GM19239 (cell line): Measurements from ENCODE around the gene FKBP1B.
"Not testable (repeated sequence)": the region's sequence is repeated elsewhere in the genome, so short reads cannot be mapped to it uniquely, and the experiment has no call there.

Source experiments
- DNase-seq: peaks from one replicate; pipeline ENCODE4 v3.0.0; 2011; ENCODE audit warnings: low spot score; ENCODE audit not compliant: insufficient read length
- FAIRE-seq: peaks from 2 replicates; lab custom pipeline; 2011; peaks lifted over from hg19 to GRCh38; lab: Jason Lieb, UNC

The FKBP1B gene

DNA sequence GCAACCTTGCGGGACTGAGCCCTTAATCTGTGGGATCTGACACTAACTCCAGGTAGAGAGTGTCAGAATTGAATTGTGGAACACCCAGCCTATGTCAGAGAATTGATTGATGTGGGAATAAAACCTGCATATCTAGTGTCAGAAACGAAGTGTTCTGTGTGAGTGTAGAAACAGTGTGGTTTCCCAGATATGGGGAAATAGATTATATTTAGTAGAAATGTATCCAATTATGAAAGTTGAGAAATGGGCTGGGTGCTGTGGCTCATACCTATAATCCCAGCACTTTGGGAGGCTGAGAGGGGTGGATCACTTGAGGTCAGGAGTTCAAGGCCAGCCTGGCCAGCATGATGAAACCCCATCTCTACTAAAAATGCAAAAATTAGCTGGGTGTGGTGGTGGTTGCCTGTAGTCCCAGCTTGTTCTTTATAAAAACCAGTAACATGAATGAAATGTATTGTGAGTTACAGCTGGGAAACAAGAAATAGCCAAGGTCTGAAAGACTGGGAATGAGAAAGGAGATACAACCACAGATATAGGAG is 39.3 kb downstream of the FKBP1B start:
- no peak for FAIRE-seq

GRCh38 chr2:24093270-24093669 is 43.7 kb downstream of the FKBP1B start:
- FAIRE-seq, DNase-seq: not testable (repeated sequence)

More for the DNA sequence above, 39.3 kb downstream of the FKBP1B start:
- DNase-seq = no peak

- not testable (repeated sequence) for DNase-seq, FAIRE-seq
Observed at GRCh38 chr2:24095171-24095677, 45.7 kb downstream of the FKBP1B start.

DNA sequence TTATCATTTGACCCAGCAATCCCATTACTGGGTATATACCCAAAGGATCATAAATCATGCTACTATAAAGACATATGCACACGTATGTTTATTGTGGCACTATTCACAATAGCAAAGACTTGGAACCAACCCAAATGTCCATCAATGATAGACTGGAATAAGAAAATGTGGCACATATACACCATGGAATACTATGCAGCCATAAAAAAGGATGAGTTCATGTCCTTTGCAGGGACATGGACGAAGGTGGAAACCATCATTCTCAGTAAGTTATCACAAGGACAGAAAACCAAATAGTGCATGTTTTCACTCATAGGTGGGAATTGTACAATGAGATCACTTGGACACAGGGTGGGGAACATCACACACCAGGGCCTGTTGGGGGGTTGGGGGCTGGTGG is 51.2 kb downstream of the FKBP1B start:
- not testable (repeated sequence) for DNase-seq, FAIRE-seq

DNA sequence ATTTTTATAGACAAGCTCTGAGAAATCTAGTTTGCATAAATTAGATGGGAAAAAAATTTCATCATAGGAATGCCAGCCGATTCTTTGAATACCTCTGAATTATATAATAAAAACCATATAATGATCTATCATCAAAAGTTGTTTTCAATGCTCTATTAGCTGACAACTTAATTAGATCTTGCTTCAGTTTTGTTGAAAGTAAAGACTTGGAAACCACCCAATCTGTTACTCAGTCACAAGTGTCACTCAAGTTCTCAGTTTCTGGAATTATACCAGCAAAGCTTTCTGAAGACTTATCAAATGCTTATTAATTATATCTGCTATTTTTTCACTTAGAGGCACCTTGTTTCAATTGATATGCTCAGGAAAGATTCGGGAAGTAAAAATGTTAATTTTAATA is 52.5 kb downstream of the FKBP1B start:
- FAIRE-seq (no peak), DNase-seq (no peak)

DNA sequence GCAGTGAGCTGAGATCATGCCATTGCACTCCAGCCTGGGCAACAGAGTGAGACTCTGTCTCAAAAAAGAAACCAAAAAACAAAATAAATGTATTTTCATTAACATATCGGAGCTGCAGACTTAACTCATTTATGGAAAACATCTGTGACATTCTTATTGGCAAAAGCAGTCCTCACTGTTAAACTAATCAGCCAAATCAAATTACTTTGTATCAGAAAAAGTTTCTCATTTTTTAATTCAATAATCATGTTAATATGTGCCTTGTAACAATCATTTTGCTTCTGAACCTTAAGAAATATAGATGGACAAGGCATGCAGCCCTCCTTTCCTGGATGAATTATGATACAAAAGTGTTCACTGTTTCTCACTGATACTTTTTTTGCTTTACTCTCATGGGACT is 53.1 kb downstream of the FKBP1B start:
- FAIRE-seq = no peak
- DNase-seq = no peak

DNA sequence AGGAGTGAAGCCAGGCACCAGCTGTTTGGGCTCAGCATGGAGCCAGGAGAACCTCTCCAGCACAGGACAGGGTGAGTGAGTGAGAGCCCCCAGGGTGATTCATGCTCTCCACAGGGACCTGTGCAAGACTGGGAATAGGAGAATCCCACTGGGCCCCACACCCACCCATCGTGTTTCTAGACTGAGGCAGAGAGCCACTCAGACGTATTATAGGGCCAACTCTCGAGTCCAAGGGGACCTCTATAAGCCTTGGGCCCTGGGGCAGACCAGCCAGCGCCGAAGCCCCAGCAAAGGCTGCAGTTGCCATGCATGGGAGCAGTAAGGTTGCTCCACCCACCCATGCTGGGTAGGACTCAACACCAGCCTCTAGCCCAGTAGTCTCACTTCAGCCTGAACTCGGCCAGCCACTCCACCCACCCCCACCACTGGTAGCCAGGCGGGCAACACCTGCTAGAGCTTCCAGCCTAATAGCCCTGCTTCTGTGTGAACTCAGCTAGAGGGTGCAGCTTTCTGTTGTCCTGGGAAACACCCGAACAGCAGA is 54.6 kb downstream of the FKBP1B start:
- FAIRE-seq (no peak), DNase-seq (no peak)

- FAIRE-seq (no peak), DNase-seq (no peak)
Observed at GRCh38 chr2:24104906-24105305, 55.4 kb downstream of the FKBP1B start.

- no peak for DNase-seq
- FAIRE-seq = no peak
Observed at GRCh38 chr2:24105816-24106215, 56.3 kb downstream of the FKBP1B start.

GRCh38 chr2:24106786-24107185 is 57.2 kb downstream of the FKBP1B start:
- FAIRE-seq = no peak

GRCh38 chr2:24107336-24107735 is 57.8 kb downstream of the FKBP1B start:
- FAIRE-seq (no peak), DNase-seq (no peak)

More at GRCh38 chr2:24106786-24107185, 57.2 kb downstream of the FKBP1B start:
- no peak for DNase-seq

GRCh38 chr2:24109431-24109830 is 59.9 kb downstream of the FKBP1B start:
- not testable (repeated sequence) for DNase-seq, FAIRE-seq

DNA sequence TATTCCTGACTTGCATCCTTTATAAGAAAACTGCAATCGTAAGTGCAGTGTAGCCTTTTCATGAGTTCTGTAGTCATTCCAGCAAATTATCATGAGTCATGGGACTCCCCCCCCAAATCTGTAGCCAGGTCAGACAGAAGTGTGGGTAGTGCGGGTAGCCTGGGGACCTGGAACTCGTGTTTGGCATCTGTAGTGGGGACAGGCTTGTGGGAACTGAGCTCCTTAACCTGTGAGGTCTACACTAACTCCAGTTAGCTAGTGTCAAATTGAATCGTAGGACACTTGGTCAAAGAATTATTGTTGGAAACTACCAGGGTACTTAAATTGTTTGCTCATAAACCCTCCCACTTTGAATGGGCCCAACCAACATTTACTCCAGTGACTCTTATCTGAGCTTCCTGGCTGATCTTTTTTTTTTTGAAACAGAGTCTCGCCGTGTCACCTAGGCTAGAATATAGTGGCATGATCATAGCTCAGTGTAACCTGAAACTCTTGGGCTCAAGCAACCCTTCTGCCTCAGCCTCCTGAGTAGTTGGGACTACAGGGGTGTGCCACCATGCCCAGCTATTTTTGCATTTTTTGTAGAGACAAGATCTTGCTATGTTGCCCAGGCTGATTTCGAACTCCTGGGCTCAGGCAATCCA is 61.2 kb downstream of the FKBP1B start:
- FAIRE-seq (no peak), DNase-seq (no peak)

DNA sequence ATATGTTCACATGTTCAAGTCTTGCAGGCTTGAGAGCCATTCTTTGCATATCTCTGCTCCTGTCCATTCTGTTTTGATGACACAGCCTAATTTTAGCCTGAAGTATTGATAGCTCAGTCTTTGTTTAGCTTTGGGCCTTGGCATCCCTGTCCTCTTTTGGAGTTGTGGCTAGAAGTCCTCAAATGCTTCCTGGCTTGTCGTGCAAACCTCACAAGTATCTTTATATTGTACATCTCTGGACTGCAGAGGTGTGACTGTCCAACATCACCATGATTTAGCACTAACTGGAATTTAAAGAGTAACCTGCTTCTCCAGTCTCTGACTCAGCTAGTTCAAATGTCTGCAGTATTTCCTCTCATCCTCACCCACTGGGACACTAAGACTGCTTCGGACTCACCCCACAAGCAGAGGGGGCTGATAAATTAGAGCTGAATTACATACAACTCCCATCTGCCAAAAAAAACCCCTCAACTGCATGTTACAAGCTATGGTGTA is 61.9 kb downstream of the FKBP1B start:
- no peak for DNase-seq
- no peak for FAIRE-seq
